ENCODE measurements around the gene JPH3.

Gene JPH3

GRCh38 chr16:87684711-87685404, 82.5 kb downstream of the JPH3 start:
- no peak for DNase-seq

- no peak for DNase-seq
Observed at GRCh38 chr16:87685405-87685755, 83.1 kb downstream of the JPH3 start.

GRCh38 chr16:87685766-87686165, 83.5 kb downstream of the JPH3 start:
- no peak for DNase-seq

GRCh38 chr16:87686697-87687096, 84.4 kb downstream of the JPH3 start:
- DNase-seq, result no peak

GRCh38 chr16:87687126-87687910, 85.0 kb downstream of the JPH3 start:
- no peak for DNase-seq

- DNase-seq, result no peak
Observed at GRCh38 chr16:87687998-87688529, 85.8 kb downstream of the JPH3 start.

GRCh38 chr16:87688876-87689815, 86.8 kb downstream of the JPH3 start:
- no peak for DNase-seq

- DNase-seq, result no peak
Observed at GRCh38 chr16:87689956-87690465, 87.7 kb downstream of the JPH3 start.

GRCh38 chr16:87690911-87691685, 88.8 kb downstream of the JPH3 start:
- no peak for DNase-seq

- DNase-seq, result no peak
Observed at GRCh38 chr16:87691686-87692079, 89.4 kb downstream of the JPH3 start.

GRCh38 chr16:87692176-87692575, 89.9 kb downstream of the JPH3 start:
- no peak for DNase-seq

- no peak for DNase-seq
Observed at GRCh38 chr16:87692756-87693155, 90.4 kb downstream of the JPH3 start.

GRCh38 chr16:87693827-87694226, 91.5 kb downstream of the JPH3 start:
- no peak for DNase-seq

- DNase-seq, result no peak
Observed at GRCh38 chr16:87694441-87695125, 92.3 kb downstream of the JPH3 start.

GRCh38 chr16:87695534-87695933, 93.2 kb downstream of the JPH3 start:
- DNase-seq, result no peak

GRCh38 chr16:87696726-87697125, 94.4 kb downstream of the JPH3 start:
- no peak for DNase-seq

GRCh38 chr16:87697256-87697655, 94.9 kb downstream of the JPH3 start:
- no peak for DNase-seq

- no peak for DNase-seq
Observed at GRCh38 chr16:87697792-87698191, 95.5 kb downstream of the JPH3 start.

- no peak for DNase-seq
Observed at GRCh38 chr16:87698241-87698640, 95.9 kb downstream of the JPH3 start.

- DNase-seq, result no peak
Observed at GRCh38 chr16:87698676-87699199, 96.4 kb downstream of the JPH3 start.

- DNase-seq, result no peak
Observed at GRCh38 chr16:87700406-87701077, 98.2 kb downstream of the JPH3 start.

All from SIG-M5 (cell line).